Nucleus accumbens (tissue), 56 donors: ENCODE measurements around the gene BRAT1.

Source experiments
- DNase-seq, 56 donors: peaks; one replicate each; lab custom pipeline; 2025; lab: John Stamatoyannopoulos, UW

BRAT1 gene

GRCh38 chr7:2517026-2517425 is 38.3 kb downstream of the BRAT1 start:
- DNase-seq, result no peak

GRCh38 chr7:2516194-2516555 is 39.1 kb downstream of the BRAT1 start:
- DNase-seq, result no peak

GRCh38 chr7:2515424-2516193 is 39.7 kb downstream of the BRAT1 start:
- DNase-seq, result no peak

GRCh38 chr7:2514473-2515423 is 40.6 kb downstream of the BRAT1 start:
- DNase-seq, result no peak

GRCh38 chr7:2513702-2514101 is 41.6 kb downstream of the BRAT1 start:
- no peak for DNase-seq

GRCh38 chr7:2512713-2513112 is 42.6 kb downstream of the BRAT1 start:
- DNase-seq, result no peak

- peak in 1 of 56 donors; percentile 25 for DNase-seq
Observed at GRCh38 chr7:2512179-2512661, 43.1 kb downstream of the BRAT1 start.

- DNase-seq, result no peak
Observed at GRCh38 chr7:2511769-2512168, 43.6 kb downstream of the BRAT1 start.

- no peak for DNase-seq
Observed at GRCh38 chr7:2510909-2511768, 44.2 kb downstream of the BRAT1 start.

- no peak for DNase-seq
Observed at GRCh38 chr7:2510130-2510776, 45.1 kb downstream of the BRAT1 start.

GRCh38 chr7:2509298-2509906 is 45.9 kb downstream of the BRAT1 start:
- DNase-seq, result no peak

GRCh38 chr7:2508327-2509215 is 46.8 kb downstream of the BRAT1 start:
- DNase-seq, result no peak

GRCh38 chr7:2507917-2508306 is 47.4 kb downstream of the BRAT1 start:
- DNase-seq, result no peak

- DNase-seq, result no peak
Observed at GRCh38 chr7:2507208-2507916, 48.0 kb downstream of the BRAT1 start.

GRCh38 chr7:2505401-2505800 is 49.9 kb downstream of the BRAT1 start:
- DNase-seq, result peak in 1 of 56 donors; percentile 17

- no peak for DNase-seq
Observed at GRCh38 chr7:2504889-2505375, 50.4 kb downstream of the BRAT1 start.

- no peak for DNase-seq
Observed at GRCh38 chr7:2504128-2504888, 51.0 kb downstream of the BRAT1 start.
